ENCODE results near the gene FUT7. TPM values are rescaled to one million over a fixed set of nuclear protein-coding genes. Genes with fewer than 3 reads are reported as not detected.

Gene FUT7
- total and polyA plus RNA-seq, 8 donors = 0.23 to 3.9 (median 0.43) TPM; not detected in 4

DNA sequence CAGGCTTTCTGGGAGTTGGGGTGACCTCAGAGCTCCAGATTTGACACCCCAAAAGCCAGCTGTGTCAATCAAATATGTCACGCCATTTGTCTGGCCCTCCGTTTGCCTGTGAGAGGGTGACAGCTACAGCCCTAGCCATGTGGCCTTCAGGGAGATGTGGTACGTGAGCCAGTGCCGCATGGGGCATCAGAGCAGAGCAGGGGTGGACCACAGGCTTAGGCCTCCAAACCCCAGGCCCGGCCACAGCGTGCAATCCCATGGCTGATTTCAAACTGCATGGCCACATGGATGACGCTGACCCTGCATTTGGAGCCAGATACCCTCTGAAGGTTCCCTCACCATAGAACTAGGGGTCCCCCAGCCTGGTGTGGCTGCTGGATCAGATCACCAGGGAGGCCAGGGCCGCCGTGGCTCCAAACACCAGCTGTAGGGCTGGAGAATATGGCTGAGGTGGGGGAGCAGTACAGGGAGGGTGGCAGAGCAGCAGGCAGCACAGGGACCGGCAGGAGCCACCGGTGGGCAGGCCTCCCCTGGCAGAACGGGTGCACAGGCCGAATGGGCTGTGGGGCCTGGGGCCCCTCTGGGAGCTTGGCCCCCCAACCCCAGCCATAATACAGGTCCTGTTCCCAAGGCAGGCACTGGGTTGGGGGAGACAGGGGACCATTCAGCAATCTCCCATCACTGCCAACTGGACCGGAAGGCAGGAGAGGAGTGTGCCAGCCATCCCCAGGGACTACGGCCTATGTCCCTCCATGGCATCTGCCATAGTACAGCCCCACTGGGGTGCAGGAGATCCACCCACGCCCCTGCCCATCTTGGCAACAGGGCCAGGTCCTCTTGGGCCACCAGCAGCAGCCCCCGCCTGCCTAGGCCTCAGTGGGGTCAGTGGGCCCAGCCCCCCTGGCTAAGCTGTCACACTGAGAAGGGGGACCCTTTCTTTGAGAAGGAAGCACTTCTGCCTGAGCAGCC is 36.9 kb upstream of the FUT7 start:
- Histone ChIP-seq H3K9me3 (no peaks in the 10 kb centered on the region), H3K4me3 (peak overlapping the region in 2 of 4 donors; percentile 48 to 49), H3K4me1 (peaks cover 21 to 59% (median 37%) of the 10 kb centered on the region in 4 donors), H3K36me3 (no peaks in the 10 kb centered on the region), H3K27ac (no peak overlapping the region), H3K27me3 (peaks cover 0 to 27% (median 11%) of the 10 kb centered on the region in 3 donors)
- peak in 1 of 2 donors; percentile 36 for DNase-seq
- 79 to 86% (median 84%) methylated on average over 9 to 17 of the region's 17 CpGs for WGBS, 5 donors
- intact Hi-C loops (cut with DNase I; ENCODE audit: low total_unique reads) = no loop called here
- no peak for TF ChIP-seq POLR2A (IDR thresholded peaks at IDR 0.05)

GRCh38 chr9:137067860-137068538 is 36.1 kb upstream of the FUT7 start:
- 38 to 45% (median 43%) methylated on average over 9 to 12 of the region's 12 CpGs for WGBS, 5 donors
- no peak overlapping the region for H3K4me3 ChIP-seq
- intact Hi-C loops (cut with DNase I; ENCODE audit: low total_unique reads) = no loop called here
- peak; percentile 88 to 94 for DNase-seq
- no peaks in the 10 kb centered on the region for H3K36me3 ChIP-seq
- H3K4me1 ChIP-seq = peaks cover 21 to 59% (median 39%) of the 10 kb centered on the region in 4 donors
- H3K27ac ChIP-seq = peak overlapping the region in 1 of 5 donors; percentile 32
- TF ChIP-seq, protein P1, sequence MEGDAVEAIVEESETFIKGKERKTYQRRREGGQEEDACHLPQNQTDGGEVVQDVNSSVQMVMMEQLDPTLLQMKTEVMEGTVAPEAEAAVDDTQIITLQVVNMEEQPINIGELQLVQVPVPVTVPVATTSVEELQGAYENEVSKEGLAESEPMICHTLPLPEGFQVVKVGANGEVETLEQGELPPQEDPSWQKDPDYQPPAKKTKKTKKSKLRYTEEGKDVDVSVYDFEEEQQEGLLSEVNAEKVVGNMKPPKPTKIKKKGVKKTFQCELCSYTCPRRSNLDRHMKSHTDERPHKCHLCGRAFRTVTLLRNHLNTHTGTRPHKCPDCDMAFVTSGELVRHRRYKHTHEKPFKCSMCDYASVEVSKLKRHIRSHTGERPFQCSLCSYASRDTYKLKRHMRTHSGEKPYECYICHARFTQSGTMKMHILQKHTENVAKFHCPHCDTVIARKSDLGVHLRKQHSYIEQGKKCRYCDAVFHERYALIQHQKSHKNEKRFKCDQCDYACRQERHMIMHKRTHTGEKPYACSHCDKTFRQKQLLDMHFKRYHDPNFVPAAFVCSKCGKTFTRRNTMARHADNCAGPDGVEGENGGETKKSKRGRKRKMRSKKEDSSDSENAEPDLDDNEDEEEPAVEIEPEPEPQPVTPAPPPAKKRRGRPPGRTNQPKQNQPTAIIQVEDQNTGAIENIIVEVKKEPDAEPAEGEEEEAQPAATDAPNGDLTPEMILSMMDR (IDR thresholded peaks at IDR 0.05) = peak in 6 of 7 experiments; percentile 44 to 86 (median 80)
- TF ChIP-seq POLR2A (IDR thresholded peaks at IDR 0.05) (no peak), POLR2AphosphoS5 (IDR thresholded peaks at IDR 0.05) (peak in 1 of 3 donors; percentile 44), EP300 (IDR thresholded peaks at IDR 0.05) (no peak)
- H3K9me3 ChIP-seq = no peaks in the 10 kb centered on the region
- peaks cover 0 to 32% (median 11%) of the 10 kb centered on the region in 3 donors for H3K27me3 ChIP-seq

GRCh38 chr9:137066096-137066861 is 34.4 kb upstream of the FUT7 start:
- Histone ChIP-seq H3K4me1 (peaks cover 21 to 55% (median 38%) of the 10 kb centered on the region in 4 donors), H3K9me3 (no peaks in the 10 kb centered on the region), H3K36me3 (no peaks in the 10 kb centered on the region), H3K4me3 (no peak overlapping the region), H3K27me3 (peaks cover 0 to 32% (median 11%) of the 10 kb centered on the region in 3 donors), H3K27ac (no peak overlapping the region)
- DNase-seq = no peak
- intact Hi-C loops (cut with DNase I; ENCODE audit: low total_unique reads) = no loop called here
- no peak for TF ChIP-seq POLR2AphosphoS5 (IDR thresholded peaks at IDR 0.05)
- TF ChIP-seq, protein P1 (IDR thresholded peaks at IDR 0.05) = no peak
- no peak for TF ChIP-seq POLR2A (IDR thresholded peaks at IDR 0.05)
- 54 to 82% (median 63%) methylated on average over 5 to 26 of the region's 26 CpGs for WGBS, 5 donors

GRCh38 chr9:137065336-137065967 is 33.6 kb upstream of the FUT7 start:
- intact Hi-C loops (cut with DNase I; ENCODE audit: low total_unique reads) = no loop called here
- no peak for DNase-seq
- Histone ChIP-seq H3K4me3 (no peak overlapping the region), H3K36me3 (no peaks in the 10 kb centered on the region), H3K9me3 (no peaks in the 10 kb centered on the region), H3K4me1 (peaks cover 12 to 47% (median 30%) of the 10 kb centered on the region in 4 donors), H3K27me3 (peaks cover 0 to 32% (median 11%) of the 10 kb centered on the region in 3 donors), H3K27ac (no peak overlapping the region)
- 90 to 94% (median 93%) methylated on average over 15 to 23 of the region's 23 CpGs for WGBS, 5 donors
- TF ChIP-seq EP300 (IDR thresholded peaks at IDR 0.05) (no peak), POLR2AphosphoS5 (IDR thresholded peaks at IDR 0.05) (no peak), POLR2A (IDR thresholded peaks at IDR 0.05) (no peak)
- TF ChIP-seq, protein P1 (IDR thresholded peaks at IDR 0.05) = no peak

Data from stomach (tissue), 9 donors.